ENCODE results near the gene BORCS6. TPM values are rescaled to one million over a fixed set of nuclear protein-coding genes. Genes with fewer than 3 reads are reported as not detected.

The BORCS6 gene
- total RNA-seq, 3 donors from 2014 or later (not counting 1 experiment from before 2014, with no cell fraction given): 10.2 to 15.6 (median 11.6) TPM

DNA sequence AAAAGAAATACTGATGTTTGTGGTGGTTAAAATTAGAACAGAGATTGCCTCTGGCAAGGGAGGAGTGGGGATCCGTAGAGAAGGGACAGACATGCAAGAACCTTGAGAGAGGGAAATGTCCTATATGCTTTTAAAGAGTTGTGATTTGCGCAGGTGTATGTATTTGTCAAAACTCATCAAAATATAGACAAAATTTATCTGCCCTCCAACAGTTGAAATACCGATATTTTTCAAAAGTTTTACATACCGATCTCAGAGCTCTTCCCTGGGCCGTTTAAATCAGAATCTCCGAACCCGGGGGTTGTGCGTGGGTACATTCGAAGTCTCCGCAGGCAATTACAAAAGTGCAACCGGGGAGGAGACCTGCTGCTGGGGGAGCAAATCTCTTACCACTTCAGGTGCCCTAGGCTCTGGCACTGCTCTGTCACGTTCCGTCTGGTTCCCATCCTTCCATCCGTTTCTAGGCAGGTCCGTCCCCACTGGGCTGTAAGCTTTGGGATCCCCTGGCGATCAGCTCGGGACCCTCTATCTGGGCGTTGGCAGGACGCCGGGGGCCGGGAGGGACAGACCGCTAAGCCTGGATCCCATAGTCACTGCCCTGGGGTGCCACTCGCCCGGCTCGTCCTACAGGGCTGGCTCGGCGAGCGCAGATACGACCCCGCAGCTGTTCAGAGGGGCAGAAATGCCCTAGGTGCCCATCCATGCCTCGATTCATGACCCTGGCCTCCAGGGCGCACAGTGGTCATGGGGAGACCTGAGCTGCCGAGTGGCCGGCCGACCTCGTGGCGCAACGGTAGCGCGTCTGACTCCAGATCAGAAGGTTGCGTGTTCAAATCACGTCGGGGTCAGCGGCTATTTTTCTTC is 4.2 kb downstream of the BORCS6 start:
- intact Hi-C loops (cut with micrococcal nuclease): loop anchor here (1.0 to 2.0 kb wide), 5 partner anchors 13 to 63 kb away; partner anchors contain the start of genes CTC1 and PFAS
- ATAC-seq (peak; percentile 19 to 41 (median 35)), DNase-seq (peak; percentile 93 to 97)
- Histone ChIP-seq H3K27ac (ENCODE audit: low read length) (peak overlapping the region; percentile 90), H3K4me3 (ENCODE audit: low read length) (peak overlapping the region; percentile 89), H3K27me3 (ENCODE audit: control insufficient read depth, insufficient read depth, low read length) (no peaks in the 10 kb centered on the region), H3K9me3 (ENCODE audit: control insufficient read depth, insufficient read depth, low read length) (no peaks in the 10 kb centered on the region), H3K4me1 (ENCODE audit: control insufficient read depth, insufficient read depth, low read length) (peaks cover 37% of the 10 kb centered on the region), H3K36me3 (ENCODE audit: control insufficient read depth, insufficient read depth, low read length) (no peaks in the 10 kb centered on the region)
- H3K27ac Mint-ChIP-seq: no peak overlapping the region
- TF ChIP-seq, protein P1, sequence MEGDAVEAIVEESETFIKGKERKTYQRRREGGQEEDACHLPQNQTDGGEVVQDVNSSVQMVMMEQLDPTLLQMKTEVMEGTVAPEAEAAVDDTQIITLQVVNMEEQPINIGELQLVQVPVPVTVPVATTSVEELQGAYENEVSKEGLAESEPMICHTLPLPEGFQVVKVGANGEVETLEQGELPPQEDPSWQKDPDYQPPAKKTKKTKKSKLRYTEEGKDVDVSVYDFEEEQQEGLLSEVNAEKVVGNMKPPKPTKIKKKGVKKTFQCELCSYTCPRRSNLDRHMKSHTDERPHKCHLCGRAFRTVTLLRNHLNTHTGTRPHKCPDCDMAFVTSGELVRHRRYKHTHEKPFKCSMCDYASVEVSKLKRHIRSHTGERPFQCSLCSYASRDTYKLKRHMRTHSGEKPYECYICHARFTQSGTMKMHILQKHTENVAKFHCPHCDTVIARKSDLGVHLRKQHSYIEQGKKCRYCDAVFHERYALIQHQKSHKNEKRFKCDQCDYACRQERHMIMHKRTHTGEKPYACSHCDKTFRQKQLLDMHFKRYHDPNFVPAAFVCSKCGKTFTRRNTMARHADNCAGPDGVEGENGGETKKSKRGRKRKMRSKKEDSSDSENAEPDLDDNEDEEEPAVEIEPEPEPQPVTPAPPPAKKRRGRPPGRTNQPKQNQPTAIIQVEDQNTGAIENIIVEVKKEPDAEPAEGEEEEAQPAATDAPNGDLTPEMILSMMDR (IDR thresholded peaks at IDR 0.05): no peak
- H3K4me1 Mint-ChIP-seq: peaks cover 15 to 24% of the 10 kb centered on the region in 2 donors
- no peaks in the 10 kb centered on the region for H3K27me3 Mint-ChIP-seq (ENCODE audit: low read depth in 2 of 2)
- H3K9me3 Mint-ChIP-seq: no peaks in the 10 kb centered on the region
- H3K4me3 Mint-ChIP-seq: no peak overlapping the region
- under 1% methylated on average over 44 of the region's 44 CpGs for WGBS (ENCODE audit: insufficient coverage)
- no peaks in the 10 kb centered on the region for H3K36me3 Mint-ChIP-seq

DNA sequence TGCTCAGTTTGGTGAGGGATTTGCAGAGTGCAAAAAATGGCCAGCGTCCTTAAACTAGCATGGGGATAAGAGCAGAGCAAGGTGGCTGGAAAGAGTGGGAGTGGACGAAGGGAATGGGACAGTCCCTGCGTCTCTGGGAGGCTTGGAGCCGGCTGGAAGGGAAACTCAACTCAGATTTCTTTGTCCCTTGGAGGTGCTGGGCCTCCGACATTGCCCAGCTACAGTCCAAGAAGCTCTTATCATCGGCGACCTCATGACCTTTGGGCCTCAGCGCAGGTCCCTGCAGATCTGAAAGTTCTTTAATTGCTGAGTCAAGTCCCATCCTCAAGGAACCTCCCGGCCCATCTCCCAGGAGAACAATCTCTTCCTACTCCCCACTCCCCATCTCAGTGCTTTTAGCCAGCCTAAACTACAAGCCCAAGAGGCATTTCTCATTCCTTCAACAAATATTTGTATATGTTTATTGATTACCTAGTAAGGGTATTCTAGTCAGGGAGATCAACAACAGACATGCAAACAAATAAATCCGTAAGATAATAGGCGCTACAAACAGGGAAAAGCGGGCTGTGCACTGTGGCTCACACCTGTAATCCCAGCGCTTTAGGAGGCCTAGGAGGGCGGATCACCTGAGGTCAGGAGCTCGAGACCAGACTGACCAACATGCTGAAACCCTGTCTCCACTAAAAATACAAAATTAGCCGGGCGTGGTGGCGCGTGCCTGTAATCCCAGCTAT is 12.8 kb downstream of the BORCS6 start:
- DNase-seq (no peak), ATAC-seq (no peak)
- 91% methylated on average over 19 of the region's 19 CpGs for WGBS (ENCODE audit: insufficient coverage)
- H3K4me3 ChIP-seq (ENCODE audit: low read length): peak overlapping the region; percentile 47
- no peaks in the 10 kb centered on the region for H3K36me3 Mint-ChIP-seq
- peak overlapping the region; percentile 86 to 99 for H3K27ac Mint-ChIP-seq
- peaks cover 33 to 46% of the 10 kb centered on the region in 2 donors for H3K4me1 Mint-ChIP-seq
- no peaks in the 10 kb centered on the region for H3K9me3 ChIP-seq (ENCODE audit: control insufficient read depth, insufficient read depth, low read length)
- H3K27me3 Mint-ChIP-seq (ENCODE audit: low read depth in 2 of 2): no peaks in the 10 kb centered on the region
- peak overlapping the region; percentile 91 for H3K4me3 Mint-ChIP-seq
- H3K27me3 ChIP-seq (ENCODE audit: control insufficient read depth, insufficient read depth, low read length): no peaks in the 10 kb centered on the region
- H3K9me3 Mint-ChIP-seq: no peaks in the 10 kb centered on the region
- peak overlapping the region; percentile 53 for H3K27ac ChIP-seq (ENCODE audit: low read length)
- H3K36me3 ChIP-seq (ENCODE audit: control insufficient read depth, insufficient read depth, low read length): no peaks in the 10 kb centered on the region
- TF ChIP-seq, protein P1 (IDR thresholded peaks at IDR 0.05): no peak
- intact Hi-C loops (cut with micrococcal nuclease): loop anchor here (1.0 kb wide), 1 partner anchor 10 kb away; no protein-coding TSS in a partner anchor
- peaks cover 42% of the 10 kb centered on the region for H3K4me1 ChIP-seq (ENCODE audit: control insufficient read depth, insufficient read depth, low read length)

DNA sequence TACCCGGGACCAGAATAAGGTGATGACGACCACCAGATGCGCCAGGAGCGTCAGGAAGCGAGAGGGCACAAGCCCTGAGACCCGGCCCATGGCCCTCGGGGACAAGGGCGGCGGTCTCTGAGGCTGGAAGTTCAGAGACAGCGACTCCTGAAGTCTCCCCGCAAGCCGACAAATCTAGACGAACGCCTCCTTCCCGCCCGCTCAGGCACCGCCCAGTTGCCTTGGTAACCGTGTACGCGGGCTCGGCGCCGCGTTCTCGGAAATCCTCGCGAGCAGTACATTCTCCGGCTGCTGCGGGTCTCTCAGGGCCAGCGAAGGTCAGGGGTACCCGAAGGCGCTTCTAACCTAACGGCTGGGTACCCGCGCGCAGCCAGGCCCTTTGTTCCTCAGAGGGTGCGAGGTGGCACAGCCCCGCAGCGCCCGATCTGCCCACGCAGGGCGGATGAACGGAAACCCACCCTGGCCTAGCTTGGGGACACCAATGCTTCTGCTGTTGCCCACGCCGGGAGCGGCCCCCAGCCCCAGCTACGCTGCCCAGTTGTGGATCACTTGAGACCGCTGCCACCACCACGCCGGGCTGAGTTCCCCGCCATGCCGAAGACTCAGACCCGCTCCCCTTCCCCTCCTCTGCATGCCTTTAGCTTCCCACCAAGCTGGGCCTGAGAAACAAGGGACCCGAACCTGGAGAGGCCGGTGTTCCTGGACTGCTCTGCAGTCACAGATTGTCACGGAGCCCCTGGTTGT is 13.6 kb downstream of the BORCS6 start, which contains the start of gene TMEM107:
TMEM107 (minus strand) TSS at position 184 of the 744 bp plus-strand sequence; CDS start at position 90, 94 bp downstream.
- TF ChIP-seq, protein P1 (IDR thresholded peaks at IDR 0.05): no peak

More for the DNA sequence above, 13.6 kb downstream of the BORCS6 start, which contains the start of gene TMEM107:
- Histone ChIP-seq H3K27me3 (ENCODE audit: control insufficient read depth, insufficient read depth, low read length) (no peaks in the 10 kb centered on the region), H3K9me3 (ENCODE audit: control insufficient read depth, insufficient read depth, low read length) (no peaks in the 10 kb centered on the region), H3K36me3 (ENCODE audit: control insufficient read depth, insufficient read depth, low read length) (no peaks in the 10 kb centered on the region), H3K4me3 (ENCODE audit: low read length) (peak within 1 kb of the TSS; percentile 47), H3K4me1 (ENCODE audit: control insufficient read depth, insufficient read depth, low read length) (peaks cover 47% of the 10 kb centered on the region), H3K27ac (ENCODE audit: low read length) (peak within 1 kb of the TSS; percentile 53)
- H3K4me1 Mint-ChIP-seq: peaks cover 34 to 43% of the 10 kb centered on the region in 2 donors
- H3K36me3 Mint-ChIP-seq: no peaks in the 10 kb centered on the region
- intact Hi-C loops (cut with micrococcal nuclease): loop anchor here (1.0 kb wide), 1 partner anchor 11 kb away; no protein-coding TSS in a partner anchor
- WGBS (ENCODE audit: insufficient coverage): 2% methylated on average over 56 of the region's 56 CpGs
- H3K4me3 Mint-ChIP-seq: peak within 1 kb of the TSS; percentile 91
- ATAC-seq (peak; percentile 49 to 60 (median 52)), DNase-seq (peak; percentile 77 to 94)
- no peaks in the 10 kb centered on the region for H3K9me3 Mint-ChIP-seq
- peak within 1 kb of the TSS; percentile 86 to 99 for H3K27ac Mint-ChIP-seq
- no peaks in the 10 kb centered on the region for H3K27me3 Mint-ChIP-seq (ENCODE audit: low read depth in 2 of 2)

Data from natural killer cell (primary cell).